Stimulated activated CD4-positive, alpha-beta T cell treated with anti-CD3 and anti-CD28 coated beads, Interleukin-15, amount 100 ng/mL, for 48 hours (primary cell): ENCODE measurements around the gene MAPK11.

Experiments
- DNase-seq, 2 donors: peaks; one replicate each; pipeline ENCODE4 v3.0.0-alpha.2; 2020; ENCODE audit warnings: low read depth in 2 of 2

Gene MAPK11

GRCh38 chr22:50269970-50270665 is at the start of gene MAPK11:
TSS of gene MAPK11 (minus strand) at chr22:50270380. CDS start at chr22:50270292, 88 bp downstream.
- DNase-seq: peak in 1 of 2 donors; percentile 57

GRCh38 chr22:50319503-50319951 is 49.3 kb upstream of the MAPK11 start:
- DNase-seq: no peak

- no peak for DNase-seq
Measured at GRCh38 chr22:50318698-50319411, 48.7 kb upstream of the MAPK11 start.

GRCh38 chr22:50318356-50318697 is 48.1 kb upstream of the MAPK11 start:
- no peak for DNase-seq

GRCh38 chr22:50317674-50318073 is 47.5 kb upstream of the MAPK11 start:
- no peak for DNase-seq

- no peak for DNase-seq
Measured at GRCh38 chr22:50317178-50317577, 47.0 kb upstream of the MAPK11 start.

- no peak for DNase-seq
Measured at GRCh38 chr22:50316114-50317065, 46.2 kb upstream of the MAPK11 start.

- DNase-seq: no peak
Measured at GRCh38 chr22:50315289-50316113, 45.3 kb upstream of the MAPK11 start.

- DNase-seq: peak; percentile 44 to 71
Measured at GRCh38 chr22:50314455-50315288, 44.5 kb upstream of the MAPK11 start.

GRCh38 chr22:50314081-50314454 is 43.9 kb upstream of the MAPK11 start:
- no peak for DNase-seq

- no peak for DNase-seq
Measured at GRCh38 chr22:50313600-50313999, 43.4 kb upstream of the MAPK11 start.

- DNase-seq: no peak
Measured at GRCh38 chr22:50313021-50313420, 42.8 kb upstream of the MAPK11 start.

GRCh38 chr22:50312371-50312770 is 42.2 kb upstream of the MAPK11 start:
- DNase-seq: no peak

- DNase-seq: no peak
Measured at GRCh38 chr22:50311606-50312351, 41.6 kb upstream of the MAPK11 start.

GRCh38 chr22:50310949-50311444 is 40.8 kb upstream of the MAPK11 start:
- no peak for DNase-seq

GRCh38 chr22:50310031-50310722 is 40.0 kb upstream of the MAPK11 start:
- DNase-seq: no peak

GRCh38 chr22:50309601-50309991 is 39.4 kb upstream of the MAPK11 start:
- no peak for DNase-seq

GRCh38 chr22:50308986-50309600 is 38.9 kb upstream of the MAPK11 start:
- DNase-seq: no peak

- no peak for DNase-seq
Measured at GRCh38 chr22:50308597-50308935, 38.4 kb upstream of the MAPK11 start.
